MCF 10A (cell line): ENCODE results near the gene HSD11B2. TPM values are rescaled to one million over a fixed set of nuclear protein-coding genes. Genes with fewer than 3 reads are reported as not detected.

Source experiments
- BruUV-seq: library from RNA; stranded (reverse); fragments of 400-500 nt; replicated peaks from 2 replicates; lab custom pipeline; 2021; lab: Mats Ljungman, UMichigan
- CTCF ChIA-PET: fragments of 300-600 bp; sonication (Branson Sonifier 250); formaldehyde crosslinking; extraction: SDS; loops from one replicate; lab custom pipeline; 2021; ENCODE audit warnings: antibody characterized with exemption, inconsistent platforms; lab: Yijun Ruan, JAX
- POLR2A ChIA-PET: fragments of 300-600, 350-650 bp; sonication (Branson Sonifier 250); formaldehyde crosslinking; extraction: SDS; loops from one replicate; lab custom pipeline; 2020; ENCODE audit warnings: antibody characterized with exemption, inconsistent platforms; lab: Yijun Ruan, JAX
- DNase-seq: peaks from one replicate; pipeline ENCODE4 v3.0.0-alpha.2; 2018; ENCODE audit not compliant: unreplicated experiment
- H3K27ac Mint-ChIP-seq: one replicate; pipeline ENCODE4 v1.8.0; 2022; ENCODE audit warnings: mild to moderate bottlenecking, low read depth, mixed read lengths; ENCODE audit not compliant: unreplicated experiment
- H3K27me3 Mint-ChIP-seq: one replicate; pipeline ENCODE4 v1.8.0; 2022; ENCODE audit warnings: mixed read lengths; ENCODE audit not compliant: insufficient read depth, unreplicated experiment
- H3K36me3 Mint-ChIP-seq: one replicate; pipeline ENCODE4 v1.8.0; 2022; ENCODE audit warnings: mild to moderate bottlenecking, moderate library complexity, mixed read lengths; ENCODE audit not compliant: insufficient read depth, unreplicated experiment
- H3K4me1 Mint-ChIP-seq: one replicate; pipeline ENCODE4 v1.8.0; 2022; ENCODE audit warnings: mixed read lengths; ENCODE audit not compliant: insufficient read depth, unreplicated experiment
- H3K4me3 Mint-ChIP-seq: one replicate; pipeline ENCODE4 v1.8.0; 2022; ENCODE audit warnings: mild to moderate bottlenecking, moderate library complexity, mixed read lengths; ENCODE audit not compliant: unreplicated experiment
- H3K9me3 Mint-ChIP-seq: one replicate; pipeline ENCODE4 v1.8.0; 2022; ENCODE audit warnings: mixed read lengths; ENCODE audit not compliant: unreplicated experiment
- intact Hi-C: fragments of 100-400 bp; cut with micrococcal nuclease; formaldehyde crosslinking; loops from 2 replicates; pipeline ENCODE4 v1.14.1; 2022
- total RNA-seq: library from RNA; stranded (reverse); gene quantifications from 2 replicates; pipeline ENCODE4 v1.2.3, GENCODE V29; 2022
- TF ChIP-seq, protein P1 (sequence below): fragments of 200-600 bp; IDR thresholded peaks from one replicate; pipeline ENCODE4 v1.8.0; 2022; ENCODE audit warnings: antibody characterized with exemption, mild to moderate bottlenecking; ENCODE audit not compliant: unreplicated experiment

The HSD11B2 gene
- total RNA-seq, 1 experiment from 2014 or later: 0.86 TPM

GRCh38 chr16:67448580-67448979, 17.7 kb downstream of the HSD11B2 start:
- Mint-ChIP-seq H3K36me3 (peaks cover 32% of the 10 kb centered on the region), H3K4me1 (no peaks in the 10 kb centered on the region), H3K27ac (no peak overlapping the region), H3K4me3 (no peak overlapping the region), H3K9me3 (no peaks in the 10 kb centered on the region), H3K27me3 (no peaks in the 10 kb centered on the region)
- ChIA-PET POLR2A (no interaction called here), CTCF (interaction anchor here (0.6 to 2.6 kb wide), 13 partner anchors 14 to 390 kb away, joined by 3 to 29 read pairs (median 4); partner anchors contain the start of gene ATP6V0D1)
- intact Hi-C loops: loop anchor here (10.0 kb wide), 1 partner anchor 74 kb away; no protein-coding TSS in a partner anchor
- no peak for DNase-seq
- no TSS peak for BruUV-seq
- TF ChIP-seq, protein P1, sequence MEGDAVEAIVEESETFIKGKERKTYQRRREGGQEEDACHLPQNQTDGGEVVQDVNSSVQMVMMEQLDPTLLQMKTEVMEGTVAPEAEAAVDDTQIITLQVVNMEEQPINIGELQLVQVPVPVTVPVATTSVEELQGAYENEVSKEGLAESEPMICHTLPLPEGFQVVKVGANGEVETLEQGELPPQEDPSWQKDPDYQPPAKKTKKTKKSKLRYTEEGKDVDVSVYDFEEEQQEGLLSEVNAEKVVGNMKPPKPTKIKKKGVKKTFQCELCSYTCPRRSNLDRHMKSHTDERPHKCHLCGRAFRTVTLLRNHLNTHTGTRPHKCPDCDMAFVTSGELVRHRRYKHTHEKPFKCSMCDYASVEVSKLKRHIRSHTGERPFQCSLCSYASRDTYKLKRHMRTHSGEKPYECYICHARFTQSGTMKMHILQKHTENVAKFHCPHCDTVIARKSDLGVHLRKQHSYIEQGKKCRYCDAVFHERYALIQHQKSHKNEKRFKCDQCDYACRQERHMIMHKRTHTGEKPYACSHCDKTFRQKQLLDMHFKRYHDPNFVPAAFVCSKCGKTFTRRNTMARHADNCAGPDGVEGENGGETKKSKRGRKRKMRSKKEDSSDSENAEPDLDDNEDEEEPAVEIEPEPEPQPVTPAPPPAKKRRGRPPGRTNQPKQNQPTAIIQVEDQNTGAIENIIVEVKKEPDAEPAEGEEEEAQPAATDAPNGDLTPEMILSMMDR: no peak

DNA sequence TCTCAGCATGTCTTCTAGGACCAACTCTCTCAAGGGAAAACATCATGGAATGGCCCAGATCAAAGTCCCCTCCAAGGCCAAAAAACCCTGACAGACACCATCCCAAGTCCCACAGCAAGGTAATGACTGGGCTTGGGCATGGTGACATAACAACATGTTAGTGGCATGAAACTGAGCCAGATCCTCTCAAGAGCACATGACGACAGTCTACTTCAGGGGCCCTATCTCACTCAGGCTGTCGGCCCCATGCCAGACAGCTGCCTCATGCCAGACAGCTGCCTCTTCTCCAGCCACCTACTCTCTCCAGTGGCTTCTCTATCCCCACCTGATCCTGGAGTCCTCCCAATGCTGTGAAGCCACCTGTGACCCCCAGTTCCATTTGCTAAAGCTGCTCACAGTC, 18.4 kb downstream of the HSD11B2 start:
- DNase-seq: no peak
- H3K36me3 Mint-ChIP-seq: peaks cover 35% of the 10 kb centered on the region
- intact Hi-C loops: loop anchor here (10.0 kb wide), 1 partner anchor 75 kb away; no protein-coding TSS in a partner anchor
- H3K27ac Mint-ChIP-seq: peak overlapping the region; percentile 31
- TF ChIP-seq, protein P1: no peak
- H3K9me3 Mint-ChIP-seq: no peaks in the 10 kb centered on the region
- no peak overlapping the region for H3K4me3 Mint-ChIP-seq
- no TSS peak for BruUV-seq
- H3K4me1 Mint-ChIP-seq: no peaks in the 10 kb centered on the region
- ChIA-PET POLR2A (no interaction called here), CTCF (interaction anchor here (1.2 to 3.5 kb wide), 3 partner anchors 17 to 214 kb away, joined by 3 to 18 read pairs (median 5); no protein-coding TSS in a partner anchor)
- H3K27me3 Mint-ChIP-seq: no peaks in the 10 kb centered on the region

- no peak overlapping the region for H3K4me3 Mint-ChIP-seq
- CTCF ChIA-PET: interaction anchor here (0.8 to 3.5 kb wide), 5 partner anchors 17 to 214 kb away, joined by 3 to 18 read pairs (median 3); no protein-coding TSS in a partner anchor
- POLR2A ChIA-PET: no interaction called here
- H3K4me1 Mint-ChIP-seq: no peaks in the 10 kb centered on the region
- H3K27me3 Mint-ChIP-seq: no peaks in the 10 kb centered on the region
- no peaks in the 10 kb centered on the region for H3K9me3 Mint-ChIP-seq
- H3K27ac Mint-ChIP-seq: no peak overlapping the region
- TF ChIP-seq, protein P1: no peak
- BruUV-seq: no TSS peak
- intact Hi-C loops: loop anchor here (10.0 kb wide), 1 partner anchor 75 kb away; no protein-coding TSS in a partner anchor
- DNase-seq: no peak
- peaks cover 35% of the 10 kb centered on the region for H3K36me3 Mint-ChIP-seq
Observed at GRCh38 chr16:67449739-67450138, 18.8 kb downstream of the HSD11B2 start.

DNA sequence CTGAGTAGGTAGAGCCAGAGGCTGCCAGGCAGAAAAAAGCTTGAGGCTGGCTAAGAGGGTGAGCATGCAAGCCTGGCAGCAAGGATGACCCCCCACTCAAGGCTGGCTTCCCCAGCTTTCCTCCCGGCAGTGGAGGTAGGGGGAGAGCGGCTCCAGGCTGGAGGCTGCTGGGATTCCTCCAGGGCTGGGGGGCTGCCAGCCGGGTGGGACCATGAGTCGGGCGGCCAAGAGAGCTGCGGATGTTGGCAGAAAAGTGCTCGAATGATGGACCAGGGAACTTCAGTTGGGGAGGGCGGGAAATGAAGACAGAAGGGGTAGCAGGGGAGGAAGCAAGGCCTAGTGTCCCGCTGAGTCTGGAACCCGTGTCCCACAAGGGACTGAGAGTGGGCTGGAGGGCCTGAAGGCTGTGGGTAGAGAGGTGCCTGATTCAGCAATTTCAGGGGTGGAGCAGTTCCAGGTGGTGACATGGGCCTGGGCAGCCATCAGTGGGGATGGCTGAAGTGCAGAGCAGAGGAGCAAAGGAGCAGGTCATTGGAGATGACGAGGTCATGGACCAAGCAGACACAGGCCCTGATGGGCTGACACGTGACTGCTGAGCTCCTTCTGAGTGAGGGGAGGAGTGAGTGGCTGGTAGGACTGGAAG, 20.3 kb downstream of the HSD11B2 start:
- intact Hi-C loops: no loop called here
- Mint-ChIP-seq H3K27ac (no peak overlapping the region), H3K4me1 (no peaks in the 10 kb centered on the region), H3K4me3 (no peak overlapping the region), H3K27me3 (no peaks in the 10 kb centered on the region), H3K9me3 (no peaks in the 10 kb centered on the region), H3K36me3 (peaks cover 38% of the 10 kb centered on the region)
- TF ChIP-seq, protein P1: no peak
- ChIA-PET POLR2A (interaction anchor here (0.7 kb wide), 1 partner anchor 23 kb away, joined by 3 read pairs; no protein-coding TSS in a partner anchor), CTCF (interaction anchor here (0.6 to 3.5 kb wide), 8 partner anchors 11 to 191 kb away, joined by 3 to 18 read pairs (median 5); partner anchors contain the start of gene ZDHHC1)
- no TSS peak for BruUV-seq
- no peak for DNase-seq
